Hematopoietic multipotent progenitor cell (in vitro differentiated cells): ENCODE results near the gene NPTX1. TPM values are rescaled to one million over a fixed set of nuclear protein-coding genes. Genes with fewer than 3 reads are reported as not detected.

Experiments
- DNase-seq, 3 donors: peaks; one replicate each; pipeline ENCODE4 v3.0.0-alpha.2; 2011 to 2015; ENCODE audit warnings: low read depth in 2 of 3, low spot score in 2 of 3
- total RNA-seq: library from RNA; depleted of rRNA; stranded (reverse); fragments of >200 nt; gene quantifications from one replicate; pipeline ENCODE4 v1.2.3, GENCODE V29; 2012

Gene NPTX1
- total RNA-seq, 1 donor: under 0.01 TPM

DNA sequence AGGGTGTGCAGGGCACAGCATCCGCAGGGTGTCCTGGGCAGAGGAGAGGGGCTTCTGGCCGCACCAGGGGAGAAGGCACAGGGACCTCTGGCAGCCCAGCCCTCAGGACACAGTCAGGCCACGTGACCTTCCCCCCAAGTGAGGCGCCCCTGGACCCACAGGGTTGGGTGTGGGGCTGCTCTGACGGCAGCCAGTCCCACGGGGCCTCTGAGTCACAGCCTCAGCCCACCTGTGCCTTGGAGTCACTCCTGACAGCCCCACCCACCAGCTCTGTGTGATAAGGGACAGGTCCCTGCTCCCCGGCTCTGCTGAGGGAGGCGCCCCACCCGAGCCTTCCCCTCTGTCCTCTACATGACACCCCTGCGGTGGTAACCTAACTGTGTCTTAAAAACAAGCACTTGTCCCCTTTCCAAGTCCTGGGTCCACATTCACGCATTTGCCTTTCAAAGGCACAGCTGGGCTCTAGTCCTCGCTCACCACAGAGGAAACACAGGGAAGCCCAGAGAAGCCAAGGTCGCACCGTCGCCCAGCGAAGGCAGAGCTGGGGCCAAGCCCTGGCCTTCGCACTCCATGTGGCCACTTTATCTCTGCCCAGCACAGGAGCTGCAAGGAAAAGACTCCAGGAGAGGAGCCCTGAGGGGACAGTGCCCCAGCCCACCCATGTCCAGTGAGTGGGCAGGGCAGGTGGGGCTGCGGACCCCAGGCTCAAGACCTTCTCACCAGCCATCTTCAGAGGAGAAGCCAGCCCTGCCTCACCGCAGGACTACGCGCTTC is 5.1 kb upstream of the NPTX1 start:
- DNase-seq: no peak

DNA sequence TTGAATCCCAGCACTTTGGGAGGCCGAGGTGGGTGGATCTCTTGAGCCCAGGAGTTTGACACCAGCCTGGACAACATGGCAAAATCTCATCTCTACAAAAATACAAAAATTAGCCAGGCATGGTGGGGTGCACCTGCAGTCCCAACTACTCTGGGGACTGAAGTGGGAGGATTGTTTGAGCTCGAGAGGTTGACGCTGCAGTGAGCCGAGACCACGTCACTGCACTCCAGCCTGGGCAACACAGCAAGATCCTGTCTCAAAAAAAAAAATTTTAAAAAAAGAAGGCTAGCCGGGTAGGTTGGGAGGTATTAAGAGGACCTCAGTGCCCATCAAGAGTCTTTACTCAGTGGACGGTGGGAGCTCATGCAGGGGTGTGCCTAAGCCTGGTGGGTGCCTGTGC is 3.8 kb upstream of the NPTX1 start:
- DNase-seq: no peak

DNA sequence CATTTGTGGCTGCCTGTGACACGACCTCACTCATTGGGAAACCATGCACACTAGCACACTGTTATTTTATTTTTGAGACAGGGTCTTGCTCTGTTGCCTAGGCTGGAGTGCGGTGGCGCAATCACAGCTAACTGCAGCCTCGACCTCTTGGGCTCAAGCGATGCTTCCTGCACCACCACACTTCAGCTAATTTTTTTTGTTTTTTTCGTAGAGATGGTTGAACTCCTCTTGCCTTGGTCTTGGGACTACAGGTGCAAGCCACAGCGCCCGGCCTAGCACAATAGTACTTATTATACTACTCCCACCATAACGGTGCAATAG is 2.8 kb upstream of the NPTX1 start:
- no peak for DNase-seq

DNA sequence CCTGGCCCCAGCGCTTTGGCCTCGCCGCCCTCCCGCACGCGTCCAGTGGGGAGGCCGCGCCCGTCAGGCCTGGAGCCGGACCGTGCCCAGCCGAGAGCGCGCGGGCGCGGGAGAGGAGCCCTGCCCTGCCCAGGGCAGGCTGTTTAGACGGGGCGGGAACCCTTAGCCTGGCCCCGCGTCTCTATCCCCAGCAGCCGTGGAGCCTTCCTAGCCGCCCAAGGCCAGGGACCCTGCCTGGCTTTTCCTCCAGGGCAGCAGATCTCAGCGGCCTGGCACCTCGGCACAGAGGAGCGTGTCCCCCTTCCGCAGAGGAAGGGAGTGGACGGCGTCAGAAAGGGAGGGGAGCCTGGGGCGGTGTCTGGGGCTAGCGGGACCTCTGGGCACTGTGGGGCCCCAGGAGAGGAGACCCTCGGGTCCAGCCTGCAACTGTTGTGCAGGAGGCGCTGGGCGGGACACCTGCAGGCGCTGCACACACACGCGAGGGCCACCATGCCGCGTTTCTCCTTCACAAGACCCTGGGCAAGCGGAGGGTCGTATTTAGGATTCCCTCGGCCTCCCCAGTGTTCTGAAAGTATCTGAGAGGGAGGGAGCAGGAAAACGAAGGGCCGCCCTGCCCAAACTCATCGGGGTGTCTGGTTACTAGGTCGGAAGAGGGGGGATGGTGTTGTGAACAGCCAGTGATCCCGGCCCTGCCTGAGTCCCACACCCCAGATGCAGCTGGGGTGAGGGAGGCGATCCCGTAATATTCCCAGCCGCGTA is 2.3 kb upstream of the NPTX1 start:
- DNase-seq: no peak

DNA sequence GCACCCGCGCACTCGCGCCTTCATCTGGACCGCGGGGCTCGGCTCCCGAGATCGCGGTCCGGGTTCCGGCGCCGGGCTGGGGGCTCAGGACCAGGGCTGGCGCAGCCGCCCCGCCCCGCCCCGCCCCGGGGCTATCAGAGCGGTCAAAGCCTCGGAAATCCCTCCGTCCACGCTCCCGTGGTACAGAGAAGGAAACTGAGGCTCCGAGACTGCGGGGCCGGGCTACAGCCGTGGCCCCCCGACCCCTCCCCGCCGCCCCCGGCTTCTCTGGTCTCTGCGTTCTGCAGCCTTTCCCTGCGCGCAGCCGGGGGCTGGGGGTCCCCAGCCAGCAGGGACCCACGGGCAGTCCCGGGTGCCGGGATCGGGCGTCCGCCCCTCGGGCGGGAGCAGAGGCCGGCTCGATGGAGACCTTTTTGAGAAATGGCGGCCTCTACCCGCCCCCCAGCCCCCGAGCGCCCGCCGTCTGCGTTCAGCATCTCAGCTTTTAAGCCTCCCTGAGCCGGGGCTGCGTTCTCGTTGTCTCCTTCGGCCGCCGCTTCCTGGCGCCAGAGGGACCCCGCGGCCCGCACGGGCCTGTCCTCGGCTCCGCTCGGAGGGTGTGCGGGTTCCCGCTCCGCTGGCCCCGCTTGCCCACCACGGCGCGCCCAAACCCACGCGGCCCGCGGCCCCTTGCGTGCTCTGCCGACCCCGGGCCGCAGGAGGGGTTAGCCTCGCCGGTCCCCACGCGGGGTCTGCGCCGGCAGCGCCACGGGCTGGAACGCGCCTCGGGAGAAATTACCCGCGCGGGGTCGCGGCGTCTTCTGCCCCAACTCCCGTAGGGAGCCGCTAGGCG is 1.5 kb upstream of the NPTX1 start:
- DNase-seq: peak in 2 of 3 donors; percentile 58 to 59

DNA sequence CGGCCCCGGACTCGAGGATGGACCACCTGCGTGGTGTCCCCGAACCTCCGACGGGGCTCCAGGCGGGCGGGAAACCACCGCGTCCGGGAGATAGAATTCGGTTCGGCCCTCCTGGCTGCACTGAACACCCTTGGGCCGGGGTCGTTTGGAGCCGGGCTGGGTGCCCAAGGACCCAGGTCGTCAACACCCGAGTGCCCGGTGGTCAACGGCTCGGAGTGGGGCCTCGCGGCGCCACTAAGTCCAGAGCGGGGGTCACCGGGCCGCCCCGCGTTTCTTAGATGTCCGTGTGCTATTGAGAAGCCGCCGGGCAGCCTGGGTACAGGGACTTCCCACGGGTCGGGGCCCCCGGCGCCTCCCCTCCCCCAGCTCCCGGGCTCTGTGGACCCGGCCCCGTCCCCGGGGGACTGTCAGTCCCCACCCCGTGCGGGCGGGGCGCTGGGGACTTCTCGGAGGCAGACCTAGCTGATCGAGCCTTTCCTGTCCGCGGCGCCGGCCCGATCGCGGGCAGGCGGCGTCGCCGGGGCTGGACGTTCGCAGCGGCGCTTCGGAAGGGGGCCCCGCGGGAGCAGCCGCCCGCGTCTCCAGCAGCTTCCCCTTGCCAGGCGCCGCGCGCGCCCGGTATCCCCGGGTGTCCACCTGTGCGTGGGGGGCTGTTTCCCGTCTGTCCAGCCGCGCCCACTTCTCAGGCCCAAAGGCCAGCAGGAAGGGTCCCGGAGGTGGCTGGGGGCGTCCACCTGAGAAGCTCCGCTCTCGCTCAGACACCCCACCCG is 655 bp upstream of the NPTX1 start:
- DNase-seq: no peak

DNA sequence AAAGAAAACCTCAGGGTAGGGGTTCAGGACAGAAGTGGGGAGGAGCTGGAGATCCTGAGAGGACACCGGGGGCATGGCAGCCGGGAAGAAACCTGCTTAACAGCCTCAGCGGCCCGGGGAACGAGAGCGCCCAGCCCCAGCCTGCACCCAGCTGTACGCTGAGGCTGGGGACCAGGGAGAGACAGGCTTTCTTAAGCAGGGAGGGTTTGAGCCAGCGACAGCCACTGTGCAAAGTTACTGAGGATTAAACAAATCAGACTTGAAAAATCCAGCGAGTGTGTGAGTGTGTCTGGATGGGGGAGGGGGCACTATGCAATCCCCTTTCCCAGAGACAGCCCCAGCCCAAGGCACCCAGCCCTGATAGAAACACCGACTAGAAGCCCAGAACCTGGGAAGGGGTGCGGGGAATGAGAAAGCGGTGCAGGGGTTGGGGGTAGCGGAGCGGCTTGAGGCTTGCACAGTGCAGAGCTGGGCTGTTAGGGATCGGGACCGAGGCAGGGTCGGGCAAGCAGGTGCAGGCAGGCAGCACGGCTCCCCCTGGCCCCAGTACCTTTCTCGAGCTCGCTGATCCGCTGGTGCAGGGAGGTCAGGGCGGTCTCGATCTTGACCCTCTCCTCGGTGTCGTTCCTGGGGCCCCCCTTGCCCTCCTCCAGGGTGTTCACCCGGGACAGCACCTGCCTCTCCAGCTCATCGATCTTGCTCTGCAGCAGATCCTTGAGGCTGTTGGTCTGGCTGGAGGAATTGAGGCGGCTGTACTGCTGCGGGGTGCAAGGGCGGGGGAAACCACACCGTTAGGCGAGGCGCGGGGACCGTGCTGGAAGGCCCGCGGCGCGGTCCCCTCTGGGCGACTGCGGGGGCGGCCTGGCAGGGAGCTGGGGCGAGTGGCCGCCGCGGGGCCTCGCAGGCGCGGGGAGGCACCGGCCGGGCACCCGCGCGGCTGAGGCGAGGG is 1.2 kb downstream of the NPTX1 start:
- DNase-seq: no peak

DNA sequence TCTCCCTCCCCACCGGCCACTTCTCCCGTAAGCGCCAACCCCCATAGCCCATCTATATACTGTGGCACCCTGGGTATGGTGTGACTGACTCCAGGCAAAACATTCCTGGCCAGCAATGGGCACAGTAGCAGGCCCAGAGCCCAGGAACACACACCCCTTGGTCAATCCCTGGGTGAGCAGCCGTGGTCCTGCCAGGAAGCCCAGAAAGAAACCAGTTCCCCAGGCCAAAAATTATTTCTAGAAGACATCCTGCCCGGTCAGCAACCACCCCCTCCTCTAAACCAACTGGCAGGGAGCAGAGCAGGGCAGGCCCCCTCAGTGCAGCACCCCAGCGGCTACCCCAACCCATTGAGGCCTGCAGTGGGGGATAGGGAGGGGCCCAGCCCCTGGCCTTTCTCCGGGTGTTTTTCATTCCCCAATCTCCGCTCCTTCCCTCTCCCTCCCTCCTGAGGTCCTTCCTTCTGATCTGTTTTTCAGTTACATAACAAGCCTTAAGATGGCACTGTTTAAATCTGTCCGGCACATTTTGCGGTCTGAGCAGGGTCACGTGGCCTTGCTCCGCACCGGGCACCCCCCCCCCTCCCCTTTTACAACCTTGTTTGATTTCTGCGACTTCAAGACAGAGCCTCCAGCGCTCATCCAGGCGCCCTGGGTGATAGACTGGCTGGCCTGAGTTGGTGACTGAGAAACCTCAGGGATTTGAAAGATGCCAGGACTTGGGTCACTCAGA is 2.0 kb downstream of the NPTX1 start:
- DNase-seq: peak in 2 of 3 donors; percentile 62 to 72

DNA sequence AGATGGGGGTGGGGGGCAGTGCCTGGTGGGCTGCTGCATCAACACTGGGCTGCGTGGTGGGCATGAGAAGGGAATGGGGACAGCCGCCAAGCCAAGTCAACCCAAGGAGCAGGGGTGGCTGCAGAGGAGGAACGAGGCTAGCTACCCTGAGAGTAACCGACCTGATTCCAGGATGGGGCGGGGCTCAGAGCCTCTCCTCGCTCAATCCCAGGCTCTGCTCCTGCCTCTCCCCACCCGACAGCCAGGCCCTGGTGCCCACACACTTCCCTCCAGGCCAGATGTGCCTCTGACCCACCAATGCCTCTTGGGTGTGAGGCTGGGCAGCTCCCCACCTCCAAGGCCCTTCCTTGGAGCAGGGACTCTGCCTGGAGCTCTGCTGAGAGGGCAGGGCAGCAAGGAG is 2.7 kb downstream of the NPTX1 start:
- DNase-seq: no peak

DNA sequence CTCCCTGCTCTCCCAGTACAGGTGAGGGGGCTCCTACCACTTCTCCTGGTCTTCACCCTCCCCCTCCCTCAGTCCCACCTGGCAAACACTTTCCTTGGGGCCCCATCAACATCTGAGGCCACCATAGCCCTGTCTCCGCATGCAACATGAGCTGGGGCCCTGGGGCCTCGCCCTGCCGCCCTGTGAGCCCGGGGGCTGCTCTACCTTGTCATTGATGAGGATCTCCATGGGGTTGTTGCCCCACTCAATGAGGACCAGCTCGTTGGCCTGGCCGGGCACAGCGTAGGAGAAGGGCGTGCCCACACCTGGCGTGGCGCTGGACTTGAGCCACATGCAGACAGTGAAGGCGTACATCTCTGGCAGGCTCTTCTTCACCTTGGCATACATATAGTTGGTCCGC is 3.4 kb downstream of the NPTX1 start:
- DNase-seq: no peak

DNA sequence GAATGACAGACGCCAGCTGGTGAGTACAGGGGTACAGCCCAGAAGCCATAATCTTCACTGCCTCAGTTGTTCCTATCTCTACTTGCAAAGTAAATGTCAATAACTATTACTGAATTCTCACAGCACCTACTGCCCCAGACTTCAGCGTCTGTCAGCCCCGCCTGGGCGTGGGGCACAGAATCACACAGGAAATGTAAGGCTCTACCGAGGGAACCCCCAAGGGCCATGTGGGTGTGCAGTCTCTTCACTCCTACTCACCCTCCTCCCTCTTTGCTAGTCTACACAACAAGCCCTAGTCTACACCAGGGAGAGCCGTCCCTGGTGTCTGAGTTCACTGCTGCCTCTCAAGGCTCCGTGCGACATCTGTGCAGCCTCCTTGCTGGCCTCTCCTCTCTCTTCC is 4.5 kb downstream of the NPTX1 start:
- DNase-seq: no peak

DNA sequence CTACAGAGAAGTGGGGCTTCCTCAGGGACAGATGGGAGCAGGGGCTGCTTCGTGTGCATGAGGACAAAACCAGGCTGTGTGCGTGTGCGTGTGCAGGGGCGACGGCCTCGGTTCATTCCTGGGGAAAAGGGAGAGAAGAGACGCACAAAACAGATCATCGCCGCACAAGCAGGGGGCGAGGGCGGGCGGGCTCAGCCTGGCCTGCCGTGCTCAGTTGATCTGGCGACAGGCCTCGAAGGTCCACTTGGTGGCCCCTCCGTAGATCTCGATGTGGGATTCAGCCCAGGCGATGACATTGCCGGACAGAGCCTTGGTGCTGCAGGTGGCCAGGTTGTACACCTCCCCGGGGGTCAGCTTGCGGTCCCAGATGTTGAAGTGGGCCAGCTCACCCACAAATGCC is 5.8 kb downstream of the NPTX1 start:
- no peak for DNase-seq

DNA sequence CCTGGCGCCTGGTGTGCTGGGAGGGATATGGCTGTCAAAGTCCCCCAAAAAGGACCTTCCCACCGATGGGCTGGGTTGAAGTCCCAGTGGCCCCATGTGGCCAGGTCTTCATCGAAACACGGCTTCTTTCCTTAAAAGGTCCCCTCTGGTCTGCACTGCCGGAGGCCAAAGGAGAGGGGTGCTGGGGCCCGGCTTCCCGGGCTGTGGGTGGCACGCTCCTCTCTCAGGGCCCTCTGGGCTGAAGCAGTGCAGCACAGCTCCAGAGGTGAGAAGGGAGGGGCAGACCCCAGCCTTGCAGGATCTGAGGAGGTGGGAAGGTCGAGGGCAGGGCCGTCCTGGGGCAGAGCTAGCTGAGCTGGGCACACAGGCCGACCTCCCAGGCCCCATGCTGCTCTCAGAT is 6.7 kb downstream of the NPTX1 start:
- no peak for DNase-seq

DNA sequence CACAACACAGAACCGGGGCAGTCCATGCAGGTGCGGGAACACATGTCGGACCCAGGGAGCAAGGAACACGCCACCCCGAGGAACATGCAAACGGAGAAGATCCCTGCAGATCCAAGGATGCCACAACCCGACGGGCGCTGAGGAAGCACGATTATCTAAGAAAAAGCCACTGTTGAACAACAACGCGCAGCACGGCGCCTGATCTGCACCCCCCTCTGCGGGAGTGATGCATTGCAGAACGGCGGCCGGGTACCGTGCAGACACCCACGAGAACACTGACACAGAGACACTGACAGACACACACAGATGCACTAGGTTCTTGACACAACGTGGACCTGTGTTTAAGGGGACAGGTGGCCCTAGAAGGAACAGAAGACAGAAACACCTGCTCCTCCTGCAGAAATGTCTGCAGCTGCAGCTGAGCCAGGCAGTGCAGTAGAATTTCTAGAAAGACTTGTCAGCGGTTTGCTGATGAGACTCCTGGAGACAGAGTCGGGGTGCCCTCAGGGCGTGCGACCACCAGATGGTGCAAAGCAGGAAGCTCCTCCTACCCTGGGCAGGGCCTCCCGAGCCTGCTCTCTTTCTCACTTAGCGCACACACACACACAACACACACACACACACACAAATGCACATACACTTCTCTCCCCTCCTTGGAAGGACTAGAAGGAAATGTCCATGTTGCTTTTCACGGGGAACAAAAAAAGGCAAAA is 7.5 kb downstream of the NPTX1 start:
- no peak for DNase-seq

DNA sequence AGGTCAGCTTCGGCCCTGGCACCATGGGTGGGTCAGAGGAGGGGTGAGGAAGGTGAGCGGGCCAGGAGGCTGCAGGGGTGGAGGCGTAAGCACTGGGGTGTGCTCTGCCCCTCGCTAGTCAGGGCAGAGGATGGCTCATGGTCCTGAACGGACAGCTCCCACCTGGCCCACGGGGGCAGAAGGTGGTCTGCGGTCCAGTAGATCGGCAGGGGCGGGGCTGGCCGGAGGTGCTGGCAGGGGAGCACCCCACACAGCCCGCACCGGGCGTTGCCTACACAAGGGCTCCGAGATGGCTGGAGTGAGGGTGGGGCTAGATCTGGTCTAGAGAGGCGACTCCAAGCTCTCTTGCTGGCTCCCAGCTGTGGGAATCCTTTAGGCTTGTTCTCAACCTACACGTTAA is 8.2 kb downstream of the NPTX1 start:
- DNase-seq: peak in 1 of 3 donors; percentile 22

DNA sequence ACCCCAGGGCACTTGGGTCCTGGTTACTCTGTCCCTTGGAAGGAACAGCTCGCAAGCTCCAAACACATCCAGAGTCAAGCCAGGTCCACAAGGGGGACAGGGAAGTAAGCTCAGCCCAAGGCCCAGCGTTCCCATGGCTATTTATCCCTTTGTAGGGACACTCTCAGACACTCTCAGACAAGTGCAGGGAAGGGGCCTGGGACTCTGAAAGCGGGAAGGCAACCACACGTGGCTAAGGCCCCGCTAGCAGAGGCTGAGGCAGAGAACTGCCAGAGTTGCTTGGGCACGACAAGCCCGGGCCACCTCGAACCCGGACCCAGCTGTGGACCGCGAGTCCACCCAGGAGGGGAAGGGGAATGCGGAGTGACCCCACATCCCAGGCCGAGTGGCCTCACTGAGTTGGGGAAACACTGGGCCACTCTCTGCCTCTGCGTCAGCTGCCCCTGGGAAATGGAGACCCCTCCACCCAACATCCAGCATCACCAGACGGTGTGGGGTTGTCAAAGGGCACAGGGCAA is 10.2 kb downstream of the NPTX1 start:
- DNase-seq: no peak

DNA sequence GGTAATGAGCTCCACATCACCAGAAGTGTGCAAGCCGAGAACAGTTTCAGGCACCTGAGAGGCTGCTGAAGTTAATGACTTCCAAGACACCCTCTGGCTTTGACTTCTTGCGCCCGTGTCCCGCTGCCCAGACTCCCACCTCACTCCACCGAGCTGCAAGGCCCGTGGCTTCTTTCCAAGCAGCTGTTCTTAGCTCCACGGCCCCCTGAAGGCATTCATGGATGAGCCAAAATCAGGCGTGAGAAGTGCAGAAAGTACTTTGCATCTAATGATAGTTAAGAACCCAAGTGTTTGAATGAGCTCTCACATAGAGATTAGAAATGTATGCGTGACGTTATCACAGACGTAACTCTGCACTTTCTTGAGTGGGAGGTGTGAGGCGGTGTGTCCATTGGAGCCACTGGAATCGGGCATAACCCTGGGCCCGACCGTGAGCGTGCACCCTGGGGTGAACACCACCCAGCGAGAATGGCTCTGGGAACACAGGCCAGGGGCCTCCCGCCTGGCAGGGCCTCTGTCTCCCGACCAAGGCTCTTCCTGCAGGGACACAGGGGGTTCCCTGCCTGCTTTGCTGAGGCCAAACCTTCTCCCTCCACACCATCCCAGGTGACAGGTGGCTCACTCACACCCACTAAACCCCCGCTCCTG is 11.0 kb downstream of the NPTX1 start:
- DNase-seq: no peak

DNA sequence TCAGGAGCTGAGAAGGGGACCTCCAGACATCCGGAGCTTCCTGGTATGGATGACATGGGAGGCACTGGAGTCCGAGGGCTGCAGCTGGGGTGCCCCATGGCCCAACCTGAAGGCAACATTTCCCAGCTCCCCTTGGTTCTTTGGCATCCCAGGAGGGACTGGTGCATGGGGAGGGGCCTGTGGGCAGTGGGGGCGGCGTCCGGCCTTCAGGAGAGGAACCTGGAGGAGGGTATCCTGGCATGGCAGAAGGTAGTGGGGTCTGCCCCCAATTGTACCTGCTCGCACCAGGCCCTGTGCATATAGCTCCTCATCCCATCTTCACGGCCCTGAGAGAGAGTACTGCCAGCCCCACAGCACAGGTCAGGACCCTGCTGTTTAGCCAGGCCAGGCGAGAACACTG is 11.9 kb downstream of the NPTX1 start:
- DNase-seq: no peak
